ENCODE results near the gene GPC1. TPM values are rescaled to one million over a fixed set of nuclear protein-coding genes. Genes with fewer than 3 reads are reported as not detected.

GPC1 gene
- total RNA-seq, 1 experiment from 2014 or later, result 5.8 TPM

GRCh38 chr2:240447331-240447730 is 11.9 kb downstream of the GPC1 start:
- in situ Hi-C loops (cut with HindIII; ENCODE audit: low pct_unique_long_range_greater_than_20kb, low sequenced_read_pairs), result no loop called here
- DNase-seq (ENCODE audit: low read depth, low spot score), result no peak

GRCh38 chr2:240447934-240448333 is 12.5 kb downstream of the GPC1 start:
- in situ Hi-C loops (cut with HindIII; ENCODE audit: low pct_unique_long_range_greater_than_20kb, low sequenced_read_pairs), result no loop called here
- no peak for DNase-seq (ENCODE audit: low read depth, low spot score)

GRCh38 chr2:240448387-240449274 is 13.2 kb downstream of the GPC1 start:
- in situ Hi-C loops (cut with HindIII; ENCODE audit: low pct_unique_long_range_greater_than_20kb, low sequenced_read_pairs), result no loop called here
- no peak for DNase-seq (ENCODE audit: low read depth, low spot score)

GRCh38 chr2:240449764-240450531 is 14.5 kb downstream of the GPC1 start:
- in situ Hi-C loops (cut with HindIII; ENCODE audit: low pct_unique_long_range_greater_than_20kb, low sequenced_read_pairs), result no loop called here
- no peak for DNase-seq (ENCODE audit: low read depth, low spot score)

- in situ Hi-C loops (cut with HindIII; ENCODE audit: low pct_unique_long_range_greater_than_20kb, low sequenced_read_pairs), result no loop called here
- no peak for DNase-seq (ENCODE audit: low read depth, low spot score)
These were observed 15.2 kb downstream of the GPC1 start for GRCh38 chr2:240450532-240451107.

- DNase-seq (ENCODE audit: low read depth, low spot score), result no peak
- in situ Hi-C loops (cut with HindIII; ENCODE audit: low pct_unique_long_range_greater_than_20kb, low sequenced_read_pairs), result no loop called here
These were observed 15.7 kb downstream of the GPC1 start for GRCh38 chr2:240451108-240451611.

- no peak for DNase-seq (ENCODE audit: low read depth, low spot score)
- in situ Hi-C loops (cut with HindIII; ENCODE audit: low pct_unique_long_range_greater_than_20kb, low sequenced_read_pairs), result no loop called here
These were observed 16.5 kb downstream of the GPC1 start for GRCh38 chr2:240451791-240452461.

- peak; percentile 22 for DNase-seq (ENCODE audit: low read depth, low spot score)
- in situ Hi-C loops (cut with HindIII; ENCODE audit: low pct_unique_long_range_greater_than_20kb, low sequenced_read_pairs), result no loop called here
These were observed 17.2 kb downstream of the GPC1 start for GRCh38 chr2:240452462-240453256.

GRCh38 chr2:240453461-240454105 is 18.1 kb downstream of the GPC1 start:
- in situ Hi-C loops (cut with HindIII; ENCODE audit: low pct_unique_long_range_greater_than_20kb, low sequenced_read_pairs), result no loop called here
- DNase-seq (ENCODE audit: low read depth, low spot score), result no peak

GRCh38 chr2:240454106-240454901 is 18.8 kb downstream of the GPC1 start:
- no peak for DNase-seq (ENCODE audit: low read depth, low spot score)
- in situ Hi-C loops (cut with HindIII; ENCODE audit: low pct_unique_long_range_greater_than_20kb, low sequenced_read_pairs), result no loop called here

GRCh38 chr2:240455272-240455646 is 19.8 kb downstream of the GPC1 start:
- DNase-seq (ENCODE audit: low read depth, low spot score), result no peak
- in situ Hi-C loops (cut with HindIII; ENCODE audit: low pct_unique_long_range_greater_than_20kb, low sequenced_read_pairs), result no loop called here

- DNase-seq (ENCODE audit: low read depth, low spot score), result no peak
- in situ Hi-C loops (cut with HindIII; ENCODE audit: low pct_unique_long_range_greater_than_20kb, low sequenced_read_pairs), result no loop called here
These were observed 20.4 kb downstream of the GPC1 start for GRCh38 chr2:240455647-240456446.

- in situ Hi-C loops (cut with HindIII; ENCODE audit: low pct_unique_long_range_greater_than_20kb, low sequenced_read_pairs), result no loop called here
These were observed 21.2 kb downstream of the GPC1 start for GRCh38 chr2:240456447-240457222.

GRCh38 chr2:240457223-240458043 is 22.0 kb downstream of the GPC1 start:
- no peak for DNase-seq (ENCODE audit: low read depth, low spot score)
- in situ Hi-C loops (cut with HindIII; ENCODE audit: low pct_unique_long_range_greater_than_20kb, low sequenced_read_pairs), result no loop called here

More at GRCh38 chr2:240456447-240457222, 21.2 kb downstream of the GPC1 start:
- DNase-seq (ENCODE audit: low read depth, low spot score), result no peak

Data from SK-MEL-5 (cell line).